ENCODE data around the gene DLEC1.

DLEC1 gene, protein sequence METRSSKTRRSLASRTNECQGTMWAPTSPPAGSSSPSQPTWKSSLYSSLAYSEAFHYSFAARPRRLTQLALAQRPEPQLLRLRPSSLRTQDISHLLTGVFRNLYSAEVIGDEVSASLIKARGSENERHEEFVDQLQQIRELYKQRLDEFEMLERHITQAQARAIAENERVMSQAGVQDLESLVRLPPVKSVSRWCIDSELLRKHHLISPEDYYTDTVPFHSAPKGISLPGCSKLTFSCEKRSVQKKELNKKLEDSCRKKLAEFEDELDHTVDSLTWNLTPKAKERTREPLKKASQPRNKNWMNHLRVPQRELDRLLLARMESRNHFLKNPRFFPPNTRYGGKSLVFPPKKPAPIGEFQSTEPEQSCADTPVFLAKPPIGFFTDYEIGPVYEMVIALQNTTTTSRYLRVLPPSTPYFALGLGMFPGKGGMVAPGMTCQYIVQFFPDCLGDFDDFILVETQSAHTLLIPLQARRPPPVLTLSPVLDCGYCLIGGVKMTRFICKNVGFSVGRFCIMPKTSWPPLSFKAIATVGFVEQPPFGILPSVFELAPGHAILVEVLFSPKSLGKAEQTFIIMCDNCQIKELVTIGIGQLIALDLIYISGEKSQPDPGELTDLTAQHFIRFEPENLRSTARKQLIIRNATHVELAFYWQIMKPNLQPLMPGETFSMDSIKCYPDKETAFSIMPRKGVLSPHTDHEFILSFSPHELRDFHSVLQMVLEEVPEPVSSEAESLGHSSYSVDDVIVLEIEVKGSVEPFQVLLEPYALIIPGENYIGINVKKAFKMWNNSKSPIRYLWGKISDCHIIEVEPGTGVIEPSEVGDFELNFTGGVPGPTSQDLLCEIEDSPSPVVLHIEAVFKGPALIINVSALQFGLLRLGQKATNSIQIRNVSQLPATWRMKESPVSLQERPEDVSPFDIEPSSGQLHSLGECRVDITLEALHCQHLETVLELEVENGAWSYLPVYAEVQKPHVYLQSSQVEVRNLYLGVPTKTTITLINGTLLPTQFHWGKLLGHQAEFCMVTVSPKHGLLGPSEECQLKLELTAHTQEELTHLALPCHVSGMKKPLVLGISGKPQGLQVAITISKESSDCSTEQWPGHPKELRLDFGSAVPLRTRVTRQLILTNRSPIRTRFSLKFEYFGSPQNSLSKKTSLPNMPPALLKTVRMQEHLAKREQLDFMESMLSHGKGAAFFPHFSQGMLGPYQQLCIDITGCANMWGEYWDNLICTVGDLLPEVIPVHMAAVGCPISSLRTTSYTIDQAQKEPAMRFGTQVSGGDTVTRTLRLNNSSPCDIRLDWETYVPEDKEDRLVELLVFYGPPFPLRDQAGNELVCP (N-terminal part only)

DNA sequence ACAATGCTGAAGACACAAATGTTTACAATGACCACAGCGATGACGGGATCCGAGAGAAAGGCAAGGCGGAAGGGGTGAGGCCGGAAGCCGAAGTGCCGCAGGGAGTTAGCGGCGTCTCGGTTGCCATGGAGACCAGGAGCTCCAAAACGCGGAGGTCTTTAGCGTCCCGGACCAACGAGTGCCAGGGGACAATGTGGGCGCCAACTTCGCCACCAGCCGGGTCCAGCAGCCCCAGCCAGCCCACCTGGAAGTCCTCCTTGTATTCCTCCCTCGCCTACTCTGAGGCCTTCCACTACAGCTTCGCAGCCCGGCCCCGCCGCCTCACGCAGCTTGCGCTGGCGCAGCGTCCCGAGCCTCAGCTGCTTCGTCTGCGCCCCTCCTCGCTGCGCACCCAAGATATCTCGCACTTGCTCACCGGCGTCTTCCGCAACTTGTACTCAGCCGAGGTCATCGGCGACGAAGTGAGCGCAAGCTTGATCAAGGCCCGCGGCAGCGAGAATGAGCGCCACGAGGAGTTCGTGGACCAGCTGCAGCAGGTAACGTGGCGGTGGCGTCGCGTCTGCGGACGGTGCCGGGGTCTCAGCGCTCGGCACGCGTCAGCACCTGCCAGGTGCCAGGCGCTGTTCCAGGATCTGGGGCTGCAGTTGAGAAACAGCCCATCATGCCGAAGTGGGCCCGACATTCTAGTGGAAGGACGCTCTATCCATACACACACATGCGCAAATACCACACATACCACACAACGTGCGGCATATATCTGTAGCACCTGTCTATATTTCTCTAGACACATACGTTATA lies at the start of gene DLEC1:
Gene DLEC1, plus strand, starts transcription at position 108 of the 798 bp plus-strand sequence. Its CDS starts 18 bp downstream, at position 126.
- DNase-seq (ENCODE audit: low spot score): no peak

DNA sequence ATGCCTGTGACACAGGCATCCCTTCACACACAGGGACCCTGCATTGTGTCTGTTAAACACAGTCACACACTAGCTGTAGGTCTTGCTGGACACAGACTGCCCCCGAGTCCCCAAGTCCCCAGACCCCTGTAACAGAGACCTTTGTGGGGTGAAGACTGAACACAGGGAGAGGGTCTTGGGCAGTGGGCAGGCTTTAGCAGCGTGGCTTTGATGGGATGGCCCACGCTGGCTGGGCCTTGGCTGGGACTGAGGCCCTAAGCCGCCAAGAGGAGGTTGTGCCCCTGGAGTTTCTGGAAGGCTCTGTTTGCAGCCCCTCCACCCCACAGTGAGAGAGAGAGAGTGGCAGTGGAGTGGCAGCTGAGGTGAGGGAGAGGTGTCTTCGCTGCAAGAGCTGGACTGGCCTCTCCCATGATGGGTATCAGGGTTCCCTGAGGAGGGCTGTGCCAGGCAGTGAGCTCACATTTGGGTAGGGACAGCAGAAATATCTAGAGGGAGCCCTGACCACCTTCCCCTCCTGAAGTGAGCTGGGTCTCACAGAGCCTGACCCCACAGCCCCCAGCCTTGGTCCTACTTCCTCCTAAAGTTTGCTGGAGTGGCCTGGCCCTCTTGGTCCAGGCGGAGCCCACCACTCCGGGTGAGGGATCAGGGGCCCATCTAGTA lies 49.1 kb upstream of the DLEC1 start:
- DNase-seq (ENCODE audit: low spot score): no peak

DNA sequence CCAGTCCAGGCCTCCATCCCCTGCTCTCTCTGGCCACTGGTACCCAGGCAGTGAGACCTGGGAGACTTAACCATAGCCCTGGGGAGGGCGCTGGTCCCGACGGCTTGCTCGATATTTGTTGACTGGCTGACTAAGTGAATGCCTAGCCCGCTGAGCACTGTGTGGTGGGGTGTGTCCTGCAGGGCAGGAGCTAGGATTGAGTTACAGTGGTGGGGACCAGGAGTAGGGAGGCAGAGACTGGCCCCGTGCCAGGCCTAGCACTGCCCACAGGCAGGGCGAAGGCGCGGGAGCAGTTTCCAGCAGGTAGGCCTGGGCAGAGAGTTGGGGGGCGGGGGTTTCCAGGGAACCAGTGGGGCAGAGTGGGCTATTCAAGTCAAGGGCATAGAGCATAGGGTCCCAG lies 48.5 kb upstream of the DLEC1 start, which contains the start of gene VILL:
Gene VILL, plus strand, starts transcription at position 260 of the 400 bp plus-strand sequence. CDS start 2,887 bp downstream, outside the sequence.
- no peak for DNase-seq (ENCODE audit: low spot score)

DNA sequence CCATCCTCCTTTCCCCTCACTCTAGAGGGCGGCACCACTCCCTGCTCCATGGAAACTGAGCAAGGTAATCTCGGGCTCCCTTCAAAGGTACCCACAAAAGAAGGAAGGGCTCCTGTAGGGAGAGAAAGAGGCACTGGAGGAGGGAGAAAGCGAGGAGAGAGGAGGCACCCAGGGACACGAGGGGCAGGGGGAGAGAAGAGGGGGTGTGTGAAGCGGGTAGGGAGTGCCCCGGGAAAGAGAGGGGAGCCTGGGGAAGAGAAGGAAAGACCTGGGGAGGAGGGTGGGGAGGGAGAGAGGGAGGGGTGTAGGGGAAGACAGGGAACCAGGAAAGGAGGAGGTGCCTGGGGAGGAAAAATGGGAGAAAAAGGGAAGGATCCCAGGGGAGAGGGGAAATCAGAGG lies 47.9 kb upstream of the DLEC1 start:
- DNase-seq (ENCODE audit: low spot score): no peak

DNA sequence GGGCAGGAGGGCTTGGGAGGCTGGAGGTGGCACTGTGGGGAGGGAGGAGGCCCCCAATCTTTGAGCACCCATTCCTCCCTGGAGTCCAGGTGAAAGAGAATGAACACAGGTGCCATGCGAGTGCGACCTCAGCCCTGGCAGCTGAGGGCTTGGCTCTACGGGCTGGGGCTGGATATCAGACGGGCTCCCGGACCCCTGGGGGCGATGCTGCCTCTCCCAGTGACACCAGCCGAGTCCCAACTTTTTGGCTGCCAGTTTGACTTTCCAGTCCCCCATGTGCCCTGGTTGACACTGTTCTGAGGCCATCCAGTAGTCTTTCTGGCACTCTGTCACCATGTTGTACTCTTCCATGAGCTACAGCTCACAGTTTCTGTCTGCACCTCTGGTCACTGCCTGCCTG lies 47.2 kb upstream of the DLEC1 start:
- no peak for DNase-seq (ENCODE audit: low spot score)

DNA sequence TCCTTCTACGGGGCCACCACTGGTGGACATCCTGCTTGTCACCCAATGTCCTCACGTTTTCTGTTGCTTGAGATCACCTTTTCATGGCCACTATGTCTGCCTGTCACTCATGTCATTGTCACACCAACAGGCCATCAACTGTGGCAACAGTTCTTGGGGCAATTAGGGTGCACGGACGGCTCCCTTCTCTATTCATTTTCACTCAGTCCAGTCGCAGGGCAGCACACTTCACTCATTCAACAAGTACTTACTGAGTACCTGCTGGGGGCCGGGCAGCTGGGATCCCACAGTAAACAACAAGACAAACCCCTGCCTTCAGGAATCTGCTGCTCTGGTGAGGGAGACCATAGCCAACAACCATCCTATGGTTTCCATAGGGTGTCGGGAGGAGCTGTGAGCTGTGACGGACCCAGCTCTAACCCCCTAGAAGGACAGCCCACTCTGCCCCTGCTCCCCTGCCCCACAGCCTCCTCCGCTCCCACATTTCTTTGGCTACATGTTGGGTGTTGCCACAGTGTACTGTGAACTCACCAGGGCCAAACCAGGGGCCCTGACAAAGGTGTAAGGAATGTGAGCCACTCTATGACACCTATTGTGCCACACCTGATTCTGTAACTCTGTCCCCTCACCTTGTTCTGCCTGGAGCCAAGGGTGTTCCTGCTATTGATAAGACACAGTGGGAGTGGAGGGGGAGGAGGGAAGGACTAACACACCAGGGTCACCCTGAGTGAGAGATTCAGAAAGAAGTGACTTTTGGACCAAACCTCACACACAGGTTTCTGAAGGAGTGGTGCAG lies 46.5 kb upstream of the DLEC1 start:
- DNase-seq (ENCODE audit: low spot score): no peak

DNA sequence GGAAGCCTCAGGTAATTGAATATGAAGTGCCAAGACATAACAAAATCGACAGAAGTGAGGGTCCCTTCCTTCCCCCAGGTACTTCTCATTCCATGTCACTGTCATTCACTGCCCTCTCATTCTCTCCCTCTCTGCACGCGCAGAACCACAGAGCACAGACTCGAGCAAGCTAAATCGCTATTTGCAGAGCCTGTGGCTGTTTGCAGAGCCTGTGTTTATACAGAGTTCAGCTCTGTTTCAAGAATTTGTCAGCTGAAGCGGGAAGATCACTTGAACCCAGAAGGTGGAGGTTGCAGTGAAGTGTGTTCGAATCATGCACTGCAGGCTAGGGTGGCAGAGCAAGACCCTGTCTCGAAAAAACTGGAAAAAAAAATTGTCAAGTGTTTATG lies 45.9 kb upstream of the DLEC1 start:
- DNase-seq (ENCODE audit: low spot score): no peak

DNA sequence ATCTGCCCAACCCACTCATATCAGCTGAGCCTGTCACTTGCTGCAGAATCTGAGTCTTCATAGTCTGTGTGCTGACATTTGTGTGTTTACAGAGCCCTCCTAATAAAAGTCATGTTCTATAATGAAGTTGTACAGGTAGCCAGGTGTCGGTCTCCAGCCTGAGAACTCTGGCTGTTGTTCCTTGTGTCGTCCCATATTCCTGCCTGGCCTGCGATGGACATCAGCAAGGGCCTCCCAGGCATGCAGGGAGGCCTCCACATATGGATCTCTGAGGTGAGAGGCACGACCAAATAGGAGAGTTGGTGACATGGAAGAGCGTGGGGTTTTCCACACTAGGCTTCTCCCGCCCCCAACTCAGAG lies 45.6 kb upstream of the DLEC1 start:
- DNase-seq (ENCODE audit: low spot score): no peak

DNA sequence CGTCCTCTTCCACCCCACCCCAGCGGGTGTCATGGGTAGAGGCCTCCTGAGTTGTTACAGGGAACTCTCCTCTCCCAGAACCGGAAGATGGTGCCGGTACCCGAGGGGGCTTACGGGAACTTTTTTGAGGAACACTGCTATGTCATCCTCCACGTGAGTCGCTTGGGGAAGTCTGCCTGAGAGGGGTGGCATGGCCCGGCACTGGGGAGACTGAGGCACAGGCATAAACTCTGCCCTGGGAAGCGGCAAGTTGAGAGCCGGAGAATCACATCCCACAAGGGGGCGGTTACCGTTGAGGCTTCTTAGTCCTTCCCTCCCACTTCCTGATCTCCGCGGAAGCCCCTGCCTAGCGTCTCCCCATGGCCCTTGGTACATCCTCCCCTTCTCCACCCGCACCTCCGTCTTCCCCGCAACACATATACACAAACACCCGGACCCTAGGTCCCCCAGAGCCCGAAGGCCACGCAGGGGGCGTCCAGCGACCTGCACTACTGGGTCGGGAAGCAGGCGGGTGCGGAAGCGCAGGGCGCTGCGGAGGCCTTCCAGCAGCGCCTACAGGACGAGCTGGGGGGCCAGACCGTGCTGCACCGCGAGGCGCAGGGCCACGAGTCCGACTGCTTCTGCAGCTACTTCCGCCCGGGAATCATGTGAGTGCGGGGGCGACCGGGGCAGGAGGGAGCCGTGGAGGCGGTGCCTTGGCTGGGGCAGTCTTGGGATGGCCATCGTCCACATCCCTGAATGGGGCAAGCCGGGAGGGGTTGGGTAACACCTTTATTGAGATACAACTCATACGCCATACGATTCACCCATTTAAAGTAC lies 45.0 kb upstream of the DLEC1 start:
- DNase-seq (ENCODE audit: low spot score): no peak

DNA sequence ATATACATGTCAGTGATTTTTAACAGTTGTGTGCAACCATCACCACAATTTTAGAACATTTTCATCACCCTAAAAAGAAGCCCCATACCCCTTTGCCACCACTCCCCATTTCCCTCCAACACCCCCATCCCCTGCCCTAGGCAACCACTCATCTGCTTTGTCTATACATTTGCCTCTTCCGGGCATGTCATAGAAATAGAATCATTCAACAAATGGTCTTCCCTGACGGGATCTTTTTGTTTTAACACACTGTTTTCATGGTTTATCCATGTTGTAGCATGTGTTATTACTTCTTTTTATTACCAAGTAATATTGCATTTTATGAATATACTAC lies 44.4 kb upstream of the DLEC1 start:
- DNase-seq (ENCODE audit: low spot score): no peak

DNA sequence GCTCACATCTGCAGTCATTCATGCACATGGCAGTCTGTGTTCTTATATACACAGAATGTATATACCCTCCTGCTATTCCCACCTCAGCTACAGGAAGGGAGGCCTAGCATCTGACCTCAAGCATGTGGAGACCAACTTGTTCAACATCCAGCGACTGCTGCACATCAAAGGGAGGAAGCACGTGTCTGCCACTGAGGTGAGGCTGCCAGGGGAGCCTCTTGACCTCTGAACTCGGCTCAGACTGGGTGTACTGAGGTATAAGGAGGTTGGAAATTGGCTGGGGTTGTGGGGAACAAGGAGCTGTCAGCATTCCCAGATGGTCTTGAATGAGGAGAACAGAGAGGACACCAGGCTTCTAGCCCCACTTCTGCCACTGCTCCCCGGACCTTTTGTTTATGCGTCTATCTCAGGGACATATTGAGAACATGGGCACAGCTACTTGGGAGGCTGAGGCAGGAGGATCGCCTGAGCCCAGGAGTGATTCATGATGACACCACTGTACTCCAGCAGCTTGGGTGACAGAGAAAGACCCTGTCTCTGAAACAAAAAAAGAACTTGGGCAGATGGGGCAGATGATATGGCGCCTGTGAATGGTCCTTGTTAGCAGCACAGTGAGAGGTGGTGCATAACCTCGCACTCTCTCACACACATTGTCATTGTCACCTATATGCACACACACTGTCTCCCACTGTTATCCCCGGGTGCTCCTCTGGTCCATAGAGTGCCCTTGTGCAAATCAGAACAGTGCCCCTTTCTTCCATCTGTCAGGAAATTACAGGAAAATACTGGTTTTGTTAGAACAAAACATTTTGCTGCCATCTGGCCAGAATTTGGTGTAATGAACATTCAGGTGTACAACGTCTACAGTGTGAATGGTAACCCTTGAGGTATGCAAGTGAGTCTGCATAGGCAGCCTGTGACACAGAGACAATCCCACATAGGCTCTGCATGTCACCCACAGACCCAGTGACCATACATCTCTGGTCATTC lies 43.1 kb upstream of the DLEC1 start:
- DNase-seq (ENCODE audit: low spot score): no peak

DNA sequence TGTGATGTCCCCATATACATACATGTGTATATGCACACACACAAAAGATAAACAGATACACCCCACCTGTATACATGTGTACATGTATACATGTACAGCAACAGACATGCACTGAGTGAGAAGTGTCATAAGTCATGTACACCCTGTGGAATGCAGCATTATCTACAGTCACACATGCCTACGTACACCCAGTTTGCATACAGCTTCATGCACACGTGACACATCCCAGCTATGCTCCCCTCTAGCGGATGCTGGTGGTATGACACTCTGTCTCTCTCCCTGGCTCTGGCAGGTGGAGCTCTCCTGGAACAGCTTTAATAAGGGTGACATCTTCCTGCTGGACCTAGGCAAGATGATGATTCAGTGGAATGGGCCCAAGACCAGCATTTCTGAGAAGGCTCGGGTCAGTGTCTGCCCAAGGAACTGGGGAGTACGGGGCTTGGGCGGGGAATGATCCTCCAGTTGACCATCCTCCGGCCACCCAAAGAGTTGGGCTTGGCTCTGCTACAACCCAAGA lies 42.2 kb upstream of the DLEC1 start:
- peak; percentile 90 for DNase-seq (ENCODE audit: low spot score)

DNA sequence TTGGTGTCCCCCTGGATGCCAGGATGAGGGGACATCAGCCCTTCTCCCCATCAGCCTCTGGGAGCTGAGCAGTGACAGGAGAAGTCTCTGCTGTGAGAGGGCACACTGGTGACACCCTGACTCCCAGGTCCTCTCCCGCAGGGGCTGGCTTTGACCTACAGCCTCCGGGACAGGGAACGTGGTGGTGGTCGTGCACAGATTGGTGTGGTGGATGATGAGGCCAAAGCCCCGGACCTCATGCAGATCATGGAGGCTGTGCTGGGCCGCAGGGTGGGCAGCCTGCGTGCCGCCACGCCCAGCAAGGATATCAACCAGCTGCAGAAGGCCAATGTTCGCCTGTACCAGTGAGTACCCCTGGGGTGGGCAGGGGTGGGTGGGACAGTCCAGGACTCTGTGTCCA lies 41.7 kb upstream of the DLEC1 start:
- DNase-seq (ENCODE audit: low spot score): no peak

DNA sequence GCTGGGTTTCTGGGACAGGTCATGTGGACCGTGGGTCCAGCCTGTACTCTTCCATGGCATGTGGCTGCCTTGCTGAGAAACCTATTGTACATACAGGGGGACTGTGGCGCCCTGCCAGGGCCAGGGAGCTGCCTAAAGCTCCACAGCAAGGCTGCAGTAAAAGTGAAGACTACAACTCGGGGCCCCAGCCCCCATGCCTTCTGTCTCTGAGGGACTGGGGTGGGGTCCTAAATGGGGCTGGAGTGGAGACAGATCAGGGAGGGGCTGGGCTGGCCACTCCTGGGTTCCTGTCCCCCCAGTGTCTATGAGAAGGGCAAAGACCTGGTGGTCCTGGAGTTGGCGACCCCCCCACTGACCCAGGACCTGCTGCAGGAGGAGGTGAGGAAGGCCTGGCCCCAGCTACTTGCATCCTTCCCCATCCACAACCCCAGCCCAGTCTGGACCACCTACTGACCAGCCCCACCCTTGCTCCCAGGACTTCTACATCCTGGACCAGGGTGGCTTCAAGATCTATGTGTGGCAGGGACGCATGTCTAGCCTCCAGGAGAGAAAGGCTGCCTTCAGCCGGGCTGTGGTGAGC lies 41.1 kb upstream of the DLEC1 start:
- no peak for DNase-seq (ENCODE audit: low spot score)

DNA sequence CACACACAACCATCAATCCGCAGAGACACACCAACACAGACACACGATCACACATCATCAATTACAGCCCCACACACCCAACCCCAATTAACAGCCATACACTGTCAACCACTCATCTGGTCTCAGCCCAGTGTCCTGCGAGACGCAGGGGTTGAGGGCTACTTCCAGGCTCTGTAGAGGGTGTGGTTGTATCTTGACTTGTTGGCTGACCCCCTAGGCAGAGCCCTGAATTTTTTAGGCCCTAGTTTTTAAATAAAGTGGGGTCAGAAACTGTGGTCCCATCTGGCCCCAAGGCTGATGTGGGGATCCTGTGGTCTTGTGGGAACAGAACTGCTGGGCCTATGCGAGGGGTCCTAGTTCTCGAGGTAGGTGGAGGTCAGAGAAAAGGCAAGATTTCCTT lies 39.2 kb upstream of the DLEC1 start:
- no peak for DNase-seq (ENCODE audit: low spot score)

DNA sequence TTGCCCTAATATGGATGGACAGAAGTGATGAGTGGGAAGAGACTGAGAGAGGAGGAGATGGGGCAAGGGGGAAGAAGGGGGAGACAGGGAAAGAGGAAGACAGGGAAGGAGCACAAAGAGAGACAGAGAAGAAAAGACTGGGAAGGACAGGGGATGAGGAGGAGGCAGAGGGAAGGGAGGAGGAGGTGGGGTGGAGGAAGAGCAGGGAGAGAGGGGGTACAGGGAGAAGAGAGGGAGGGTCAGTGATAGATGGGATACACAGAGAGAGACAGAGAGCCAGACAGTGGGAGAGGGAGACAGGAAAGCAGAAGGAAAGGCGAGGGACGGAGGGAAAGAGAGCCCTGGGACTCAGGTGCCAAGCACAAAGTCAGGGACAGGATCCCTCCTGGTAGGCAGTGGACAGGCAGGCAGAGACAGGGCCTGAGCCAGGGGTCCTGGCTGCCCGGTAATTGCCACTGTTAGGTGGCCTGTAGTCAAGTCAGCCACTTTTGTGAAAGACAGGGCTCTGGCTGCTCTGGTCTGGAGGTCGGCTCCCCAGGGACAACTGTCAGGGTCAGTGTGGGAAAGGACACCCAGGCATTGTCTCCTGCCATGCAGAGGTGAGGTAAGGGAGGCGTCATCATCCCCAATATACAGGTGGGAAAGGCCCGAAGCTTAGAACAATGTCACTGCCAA lies 38.6 kb upstream of the DLEC1 start:
- DNase-seq (ENCODE audit: low spot score): no peak

DNA sequence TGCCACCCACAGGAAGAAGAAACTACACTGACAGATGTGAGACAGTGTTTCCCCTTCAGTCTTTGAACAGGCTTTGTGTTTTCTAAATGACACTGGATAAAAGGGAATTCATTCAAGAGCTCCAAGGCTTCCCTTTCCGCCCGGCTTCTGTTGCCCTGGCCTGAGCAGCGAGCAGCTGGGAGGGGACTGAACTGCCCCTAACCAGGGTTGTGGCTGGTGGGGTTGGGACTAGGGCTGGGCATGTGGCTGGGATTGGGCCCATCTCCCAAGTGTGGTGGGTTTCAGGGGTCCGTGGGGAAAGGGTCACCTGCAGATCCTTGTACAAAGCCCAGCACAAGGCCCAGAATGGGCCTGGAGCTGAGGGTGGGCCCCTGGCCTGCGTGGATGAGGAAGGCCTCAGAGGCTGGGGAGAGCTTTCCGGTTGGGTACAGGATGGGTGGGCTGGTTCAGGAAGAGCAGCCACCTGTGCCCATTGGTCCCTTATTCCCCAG lies 38.0 kb upstream of the DLEC1 start:
- no peak for DNase-seq (ENCODE audit: low spot score)

Measured in NAMALWA (cell line).